Measurements from ENCODE around the gene B3GNT2.

DNA sequence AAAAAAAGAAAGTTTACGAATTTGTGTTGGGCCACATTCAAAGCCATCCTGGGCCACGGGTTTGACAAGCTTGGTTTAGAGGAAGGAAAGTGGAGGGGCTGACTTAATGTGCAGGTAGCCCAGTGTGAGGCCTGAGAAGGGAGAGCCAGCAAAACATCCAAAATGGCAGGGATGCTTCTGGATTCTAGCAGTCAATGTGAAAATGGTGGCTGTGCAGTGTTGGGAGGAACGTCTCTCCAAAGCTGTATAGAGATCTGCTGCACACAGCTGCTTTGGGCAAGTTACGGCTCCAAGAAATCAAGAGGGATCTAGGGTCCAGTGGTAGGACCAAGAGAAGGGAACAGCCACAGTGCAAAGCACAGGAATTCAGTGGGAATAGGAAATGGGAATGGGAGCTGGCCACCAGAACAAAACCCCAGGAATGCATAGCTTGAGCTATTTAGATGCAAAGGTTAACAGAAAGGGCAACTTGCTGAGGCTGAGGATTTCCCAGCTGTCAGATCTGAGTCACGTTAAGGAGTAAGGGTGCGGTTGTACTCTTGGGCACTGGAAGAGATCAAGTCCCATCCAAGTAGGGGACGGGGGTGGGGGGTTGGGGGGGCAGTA is 70.6 kb downstream of the B3GNT2 start:
- TF ChIP-seq, protein P1, sequence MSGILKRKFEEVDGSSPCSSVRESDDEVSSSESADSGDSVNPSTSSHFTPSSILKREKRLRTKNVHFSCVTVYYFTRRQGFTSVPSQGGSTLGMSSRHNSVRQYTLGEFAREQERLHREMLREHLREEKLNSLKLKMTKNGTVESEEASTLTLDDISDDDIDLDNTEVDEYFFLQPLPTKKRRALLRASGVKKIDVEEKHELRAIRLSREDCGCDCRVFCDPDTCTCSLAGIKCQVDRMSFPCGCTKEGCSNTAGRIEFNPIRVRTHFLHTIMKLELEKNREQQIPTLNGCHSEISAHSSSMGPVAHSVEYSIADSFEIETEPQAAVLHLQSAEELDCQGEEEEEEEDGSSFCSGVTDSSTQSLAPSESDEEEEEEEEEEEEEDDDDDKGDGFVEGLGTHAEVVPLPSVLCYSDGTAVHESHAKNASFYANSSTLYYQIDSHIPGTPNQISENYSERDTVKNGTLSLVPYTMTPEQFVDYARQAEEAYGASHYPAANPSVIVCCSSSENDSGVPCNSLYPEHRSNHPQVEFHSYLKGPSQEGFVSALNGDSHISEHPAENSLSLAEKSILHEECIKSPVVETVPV (CRISPR knock-in tag; IDR thresholded peaks at IDR 0.05) = no peak
- TF ChIP-seq, protein P2, sequence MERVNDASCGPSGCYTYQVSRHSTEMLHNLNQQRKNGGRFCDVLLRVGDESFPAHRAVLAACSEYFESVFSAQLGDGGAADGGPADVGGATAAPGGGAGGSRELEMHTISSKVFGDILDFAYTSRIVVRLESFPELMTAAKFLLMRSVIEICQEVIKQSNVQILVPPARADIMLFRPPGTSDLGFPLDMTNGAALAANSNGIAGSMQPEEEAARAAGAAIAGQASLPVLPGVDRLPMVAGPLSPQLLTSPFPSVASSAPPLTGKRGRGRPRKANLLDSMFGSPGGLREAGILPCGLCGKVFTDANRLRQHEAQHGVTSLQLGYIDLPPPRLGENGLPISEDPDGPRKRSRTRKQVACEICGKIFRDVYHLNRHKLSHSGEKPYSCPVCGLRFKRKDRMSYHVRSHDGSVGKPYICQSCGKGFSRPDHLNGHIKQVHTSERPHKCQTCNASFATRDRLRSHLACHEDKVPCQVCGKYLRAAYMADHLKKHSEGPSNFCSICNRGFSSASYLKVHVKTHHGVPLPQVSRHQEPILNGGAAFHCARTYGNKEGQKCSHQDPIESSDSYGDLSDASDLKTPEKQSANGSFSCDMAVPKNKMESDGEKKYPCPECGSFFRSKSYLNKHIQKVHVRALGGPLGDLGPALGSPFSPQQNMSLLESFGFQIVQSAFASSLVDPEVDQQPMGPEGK (CRISPR knock-in tag; IDR thresholded peaks at IDR 0.05; ENCODE audit: borderline replicate concordance) = no peak
- TF ChIP-seq ISL1 (CRISPR knock-in tag; IDR thresholded peaks at IDR 0.05) = no peak
- TF ChIP-seq ARNTL (CRISPR knock-in tag; IDR thresholded peaks at IDR 0.05; ENCODE audit: borderline replicate concordance, low read depth) = no peak
- TF ChIP-seq RARB (CRISPR knock-in tag; IDR thresholded peaks at IDR 0.05) = no peak
- no peak for TF ChIP-seq CSDC2 (CRISPR knock-in tag; IDR thresholded peaks at IDR 0.05)
- TF ChIP-seq ZFP3 (CRISPR knock-in tag; IDR thresholded peaks at IDR 0.05) = no peak
- no peak for TF ChIP-seq ZNF565 (CRISPR knock-in tag; conservative IDR thresholded peaks at IDR 0.05; ENCODE audit: low read depth)
- TF ChIP-seq PPARA (CRISPR knock-in tag; IDR thresholded peaks at IDR 0.05; ENCODE audit: borderline replicate concordance) = no peak
- no peak for TF ChIP-seq BACH2 (CRISPR knock-in tag; IDR thresholded peaks at IDR 0.05; ENCODE audit: borderline replicate concordance)
- no peak for TF ChIP-seq ZNF70 (CRISPR knock-in tag; IDR thresholded peaks at IDR 0.05)
- TF ChIP-seq, protein P3, sequence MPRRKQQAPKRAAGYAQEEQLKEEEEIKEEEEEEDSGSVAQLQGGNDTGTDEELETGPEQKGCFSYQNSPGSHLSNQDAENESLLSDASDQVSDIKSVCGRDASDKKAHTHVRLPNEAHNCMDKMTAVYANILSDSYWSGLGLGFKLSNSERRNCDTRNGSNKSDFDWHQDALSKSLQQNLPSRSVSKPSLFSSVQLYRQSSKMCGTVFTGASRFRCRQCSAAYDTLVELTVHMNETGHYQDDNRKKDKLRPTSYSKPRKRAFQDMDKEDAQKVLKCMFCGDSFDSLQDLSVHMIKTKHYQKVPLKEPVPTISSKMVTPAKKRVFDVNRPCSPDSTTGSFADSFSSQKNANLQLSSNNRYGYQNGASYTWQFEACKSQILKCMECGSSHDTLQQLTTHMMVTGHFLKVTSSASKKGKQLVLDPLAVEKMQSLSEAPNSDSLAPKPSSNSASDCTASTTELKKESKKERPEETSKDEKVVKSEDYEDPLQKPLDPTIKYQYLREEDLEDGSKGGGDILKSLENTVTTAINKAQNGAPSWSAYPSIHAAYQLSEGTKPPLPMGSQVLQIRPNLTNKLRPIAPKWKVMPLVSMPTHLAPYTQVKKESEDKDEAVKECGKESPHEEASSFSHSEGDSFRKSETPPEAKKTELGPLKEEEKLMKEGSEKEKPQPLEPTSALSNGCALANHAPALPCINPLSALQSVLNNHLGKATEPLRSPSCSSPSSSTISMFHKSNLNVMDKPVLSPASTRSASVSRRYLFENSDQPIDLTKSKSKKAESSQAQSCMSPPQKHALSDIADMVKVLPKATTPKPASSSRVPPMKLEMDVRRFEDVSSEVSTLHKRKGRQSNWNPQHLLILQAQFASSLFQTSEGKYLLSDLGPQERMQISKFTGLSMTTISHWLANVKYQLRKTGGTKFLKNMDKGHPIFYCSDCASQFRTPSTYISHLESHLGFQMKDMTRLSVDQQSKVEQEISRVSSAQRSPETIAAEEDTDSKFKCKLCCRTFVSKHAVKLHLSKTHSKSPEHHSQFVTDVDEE (CRISPR knock-in tag; IDR thresholded peaks at IDR 0.05) = no peak
- no peak for TF ChIP-seq ZNF8 (CRISPR knock-in tag; IDR thresholded peaks at IDR 0.05)

Measured in SK-N-SH treated with all-trans-retinoic acid at 6 μM for 48 hours (cell line).